ENCODE measurements around the gene ZNF516.

The ZNF516 gene

DNA sequence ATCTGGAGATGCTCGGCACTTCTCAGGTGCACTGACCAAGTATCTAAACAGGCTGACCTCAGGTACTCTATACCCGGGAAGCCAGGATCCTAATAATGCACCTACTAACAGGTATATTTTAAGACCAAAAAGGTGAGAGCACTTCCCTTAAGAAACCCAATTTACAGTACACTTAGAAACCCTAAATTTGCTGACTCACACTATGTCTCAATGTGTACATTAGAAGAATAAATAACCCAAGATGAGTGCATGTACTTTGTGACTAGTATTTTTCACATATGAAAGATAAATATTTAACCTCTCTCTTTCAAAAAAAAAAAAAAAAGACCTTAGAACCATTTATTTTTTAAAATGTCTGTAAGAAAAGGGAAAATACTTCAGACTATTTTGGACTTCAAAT lies 118.8 kb downstream of the ZNF516 start:
- DNase-seq, result no peak

- no peak for DNase-seq
These were observed 120.4 kb downstream of the ZNF516 start for GRCh38 chr18:76374330-76375281.

DNA sequence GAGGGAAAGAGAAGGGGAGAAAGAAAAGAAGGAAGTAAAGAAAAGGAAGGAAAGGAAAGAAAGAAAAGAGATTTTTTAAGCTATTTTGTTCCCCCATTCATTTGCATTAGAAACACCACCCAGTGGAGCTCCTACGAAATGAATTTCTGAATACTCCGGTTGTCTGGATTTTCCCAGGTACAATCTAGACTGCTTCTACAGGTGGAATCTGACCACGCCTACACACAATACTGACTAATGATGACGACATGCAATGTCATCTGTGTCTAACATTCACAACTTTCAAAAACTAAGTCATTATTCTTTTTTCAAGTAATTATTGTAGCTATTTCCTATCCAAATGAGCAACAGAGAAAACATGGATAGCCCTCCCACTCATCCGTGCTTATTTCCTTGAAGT lies 121.7 kb downstream of the ZNF516 start:
- no peak for DNase-seq

DNA sequence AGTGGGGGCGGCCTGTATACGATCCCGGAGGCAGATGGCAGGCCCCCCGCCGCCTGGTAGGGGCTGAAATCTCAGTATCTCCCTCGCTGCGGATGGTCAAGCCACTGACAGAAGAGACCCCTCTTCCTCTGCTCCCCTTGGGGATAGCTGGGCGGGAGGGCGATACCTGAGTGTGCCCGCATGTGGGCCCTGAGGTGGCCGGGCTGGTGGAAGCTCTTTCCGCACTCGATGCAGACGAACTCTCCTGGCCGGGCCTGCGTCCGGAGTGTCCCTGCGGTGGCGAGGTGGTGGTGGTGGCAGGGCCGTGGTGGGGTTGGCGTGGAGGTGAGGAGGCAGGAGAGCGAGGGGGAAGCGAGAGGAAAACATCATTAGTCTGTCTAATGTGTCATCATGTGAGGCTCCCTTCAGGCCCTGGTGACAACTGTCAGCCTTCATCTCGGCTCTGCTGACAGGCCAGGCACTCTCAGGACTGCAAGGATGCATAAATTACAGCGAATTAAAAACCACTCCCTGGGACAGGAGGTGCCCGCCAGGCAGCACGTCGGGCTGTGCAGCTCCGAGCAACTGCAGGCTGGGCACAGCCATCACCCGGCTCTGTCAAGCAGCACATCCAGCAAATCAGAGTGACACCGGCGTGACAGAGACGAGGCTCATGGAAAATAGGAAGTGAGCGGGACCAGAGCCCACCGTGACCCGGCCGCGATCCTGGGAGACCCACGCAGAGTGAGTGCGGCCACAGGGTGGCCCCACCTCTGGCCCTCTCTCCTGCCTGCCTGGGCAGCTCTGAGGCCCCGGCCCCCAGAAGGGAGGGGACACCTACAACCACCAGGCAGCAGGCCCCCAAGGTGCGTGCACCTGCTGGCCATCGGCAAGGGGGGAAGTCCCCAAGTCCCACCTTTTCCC lies 123.5 kb downstream of the ZNF516 start:
- DNase-seq, result no peak

GRCh38 chr18:76370686-76371085 lies 124.4 kb downstream of the ZNF516 start:
- DNase-seq, result no peak

GRCh38 chr18:76370201-76370600 lies 124.8 kb downstream of the ZNF516 start:
- no peak for DNase-seq

- DNase-seq, result no peak
These were observed 125.3 kb downstream of the ZNF516 start for GRCh38 chr18:76369791-76370190.

- no peak for DNase-seq
These were observed 126.1 kb downstream of the ZNF516 start for GRCh38 chr18:76368976-76369375.

- DNase-seq, result no peak
These were observed 126.8 kb downstream of the ZNF516 start for GRCh38 chr18:76368271-76368670.

- DNase-seq, result no peak
These were observed 127.6 kb downstream of the ZNF516 start for GRCh38 chr18:76367168-76368125.

DNA sequence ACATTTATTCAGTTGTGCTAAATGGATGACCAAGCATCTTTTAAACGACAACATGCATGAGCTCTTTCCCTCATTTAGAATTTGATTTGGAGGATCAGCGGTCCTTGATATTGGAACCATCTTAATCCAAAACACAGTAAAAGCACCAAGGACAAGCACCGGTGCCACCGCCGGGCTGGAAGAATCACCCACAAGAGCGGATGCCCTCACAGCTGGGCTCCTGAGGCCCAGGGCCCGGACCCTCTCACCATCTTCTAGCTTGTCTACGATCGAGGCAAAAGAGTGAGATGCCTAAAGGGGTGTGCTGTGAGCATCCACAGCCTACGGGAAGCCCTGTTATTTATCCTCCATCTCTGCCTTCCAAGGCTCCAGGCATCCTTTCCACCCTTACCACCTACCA lies 129.5 kb downstream of the ZNF516 start:
- DNase-seq, result no peak

DNA sequence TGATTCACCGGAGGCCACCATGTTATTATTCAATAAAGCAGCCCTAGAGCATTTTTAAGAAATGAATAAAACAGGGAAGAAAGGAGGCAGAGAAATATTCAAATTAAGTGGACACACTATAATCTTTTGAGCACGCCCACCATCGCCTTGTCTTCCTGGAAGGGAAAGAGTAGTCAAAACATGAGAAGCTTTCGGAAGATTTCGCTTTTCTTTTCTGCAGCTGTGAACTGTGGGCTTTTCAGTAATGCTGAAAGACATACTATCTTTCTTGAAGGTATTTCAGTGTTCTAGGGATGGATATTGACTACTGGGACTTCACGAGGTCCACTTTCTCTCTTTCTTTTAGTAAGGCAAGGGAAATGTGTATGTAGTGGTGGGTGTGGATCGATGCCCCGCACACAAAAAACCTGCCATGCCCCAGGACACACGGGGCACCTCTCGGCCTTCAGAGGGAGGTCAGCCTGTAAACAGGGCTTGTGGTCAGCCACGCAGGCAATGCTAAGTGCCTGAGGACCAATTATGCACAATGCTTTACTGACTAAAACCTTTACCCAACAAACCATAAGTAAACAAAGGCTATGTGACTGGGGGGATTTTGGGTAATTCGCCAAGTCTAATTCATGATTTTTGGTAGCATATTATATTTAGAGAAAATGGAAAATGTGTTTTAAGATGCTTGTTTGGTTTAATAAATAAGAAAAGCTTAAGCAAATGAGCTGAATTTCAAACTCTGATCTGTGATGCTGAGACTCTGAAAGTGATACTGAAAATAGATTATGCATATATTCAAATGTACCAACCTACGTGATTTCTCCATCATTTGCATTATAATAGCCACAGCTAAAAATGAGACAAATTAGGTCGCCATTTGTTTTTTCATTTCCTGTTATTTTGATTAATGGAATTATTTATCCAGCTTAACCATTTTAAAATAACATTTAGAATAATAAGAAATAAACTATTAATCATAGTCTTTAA lies 130.5 kb downstream of the ZNF516 start:
- DNase-seq, result no peak

DNA sequence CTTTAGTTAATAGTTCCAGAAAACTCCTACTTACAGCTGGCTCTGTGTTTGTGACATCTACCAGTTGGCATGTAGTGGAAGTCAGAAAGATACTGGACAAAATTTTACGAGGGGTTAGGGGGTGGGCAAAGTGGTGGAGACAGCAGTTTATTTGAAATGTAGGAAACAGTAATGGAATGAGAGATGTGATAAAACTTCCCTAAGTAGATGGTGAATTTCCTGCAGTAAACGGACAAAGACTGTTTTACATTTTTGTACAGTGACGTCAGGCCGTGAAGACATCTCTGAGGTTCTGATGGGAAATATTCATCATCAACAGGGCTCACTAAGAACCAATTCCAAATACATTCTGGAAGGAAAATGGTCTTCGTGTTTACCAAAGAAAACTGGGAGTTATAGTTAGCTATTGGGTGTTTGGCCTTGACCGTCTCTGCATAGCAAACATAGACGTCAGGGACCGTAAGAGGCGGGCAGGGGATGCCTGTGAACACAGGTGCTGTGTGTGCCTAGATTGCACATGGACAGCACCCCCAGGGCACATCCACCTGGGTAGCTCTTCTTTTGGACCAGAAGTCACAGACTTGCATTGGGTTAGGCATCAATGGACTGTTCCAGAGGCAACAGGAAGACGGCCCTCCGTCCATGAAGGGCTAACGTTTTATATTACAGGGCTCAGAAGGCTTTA lies 131.5 kb downstream of the ZNF516 start:
- no peak for DNase-seq

GRCh38 chr18:76362676-76363075 lies 132.4 kb downstream of the ZNF516 start:
- no peak for DNase-seq

DNA sequence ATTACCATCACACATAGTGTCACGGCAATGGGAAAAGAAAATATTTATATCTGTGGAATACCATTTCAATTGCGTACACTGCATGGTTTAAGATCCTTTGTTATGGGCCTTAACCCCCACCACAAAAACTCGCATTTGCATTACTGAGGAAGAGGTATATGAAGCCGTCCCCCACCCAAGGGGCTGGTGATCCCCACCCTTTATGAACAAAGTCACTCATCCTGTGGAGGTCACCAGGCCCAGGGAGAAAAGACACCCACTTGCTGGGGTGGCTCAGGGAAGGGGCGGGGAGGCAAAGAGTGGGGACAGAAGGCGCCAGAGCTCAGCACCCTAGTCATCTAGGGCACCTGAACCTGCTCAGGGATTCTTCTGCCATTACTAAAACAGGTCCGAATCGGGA lies 133.8 kb downstream of the ZNF516 start:
- DNase-seq, result no peak

DNA sequence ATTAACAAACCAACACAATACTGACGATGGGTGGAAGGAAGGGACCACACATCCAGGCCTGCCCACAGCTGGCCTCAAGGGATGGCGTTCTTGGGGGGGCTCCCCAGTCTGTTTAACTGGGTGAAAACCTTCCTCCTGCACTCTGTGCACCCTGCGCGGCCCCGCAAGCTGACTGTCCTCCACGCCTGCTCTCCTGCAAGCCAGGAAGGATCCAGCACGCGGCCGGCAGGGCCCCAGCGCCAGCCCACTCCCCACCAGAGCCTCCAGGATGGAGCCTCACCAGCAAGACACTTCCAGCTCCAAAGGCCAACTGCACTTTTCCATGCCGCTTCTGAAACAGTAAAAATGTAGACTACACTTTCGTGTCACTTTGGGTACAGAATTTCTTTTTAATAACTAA lies 135.1 kb downstream of the ZNF516 start:
- DNase-seq, result no peak

- no peak for DNase-seq
These were observed 136.3 kb downstream of the ZNF516 start for GRCh38 chr18:76358774-76359173.

DNA sequence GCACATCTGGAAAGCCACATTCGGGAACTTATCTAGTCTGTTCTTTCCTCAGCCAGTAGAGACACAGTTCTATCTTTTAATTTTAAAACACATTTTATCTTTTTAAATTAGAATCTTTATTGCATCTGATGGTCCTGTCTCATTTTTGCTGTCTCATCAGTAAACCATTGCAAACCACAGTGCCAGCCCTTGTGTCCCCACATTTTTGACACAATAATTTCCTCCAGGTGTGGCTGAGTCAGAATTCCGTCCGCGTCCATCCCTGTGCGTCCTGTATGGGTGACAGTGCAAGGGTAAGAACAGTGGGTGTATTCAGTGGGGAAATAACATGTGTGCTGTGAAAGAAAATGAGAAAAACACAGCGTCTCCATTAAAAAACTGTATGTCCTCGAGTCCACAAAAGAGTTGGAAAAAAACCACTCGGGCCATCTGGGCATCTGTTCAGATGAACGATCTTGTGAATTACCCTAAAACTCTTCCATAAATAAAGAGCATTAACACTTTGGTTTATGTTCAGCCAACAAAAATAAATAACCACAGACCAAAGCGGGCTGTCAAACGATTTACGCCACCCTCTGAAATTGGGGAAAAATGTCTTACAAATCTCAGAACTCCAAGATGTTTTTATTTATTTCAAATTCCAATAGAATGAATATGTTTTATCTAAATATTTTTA lies 137.3 kb downstream of the ZNF516 start:
- no peak for DNase-seq

DNA sequence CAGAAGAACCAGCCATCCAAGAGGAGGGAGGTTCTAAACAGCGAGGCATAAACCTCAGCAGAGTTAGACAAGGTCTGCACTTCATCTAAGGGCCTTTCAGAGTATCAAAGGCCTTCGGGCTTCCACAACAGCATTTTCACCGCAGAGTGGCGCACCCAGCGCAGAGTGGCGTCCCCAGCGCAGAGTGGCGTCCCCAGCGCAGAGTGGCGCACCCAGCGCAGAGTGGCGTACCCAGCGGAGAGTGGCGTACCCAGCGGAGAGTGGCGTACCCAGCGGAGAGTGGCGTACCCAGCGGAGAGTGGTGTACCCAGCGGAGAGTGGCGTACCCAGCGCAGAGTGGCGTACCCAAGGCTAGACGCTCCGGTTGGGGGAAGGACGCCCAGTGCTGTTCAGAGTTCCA lies 137.9 kb downstream of the ZNF516 start:
- DNase-seq, result no peak

DNA sequence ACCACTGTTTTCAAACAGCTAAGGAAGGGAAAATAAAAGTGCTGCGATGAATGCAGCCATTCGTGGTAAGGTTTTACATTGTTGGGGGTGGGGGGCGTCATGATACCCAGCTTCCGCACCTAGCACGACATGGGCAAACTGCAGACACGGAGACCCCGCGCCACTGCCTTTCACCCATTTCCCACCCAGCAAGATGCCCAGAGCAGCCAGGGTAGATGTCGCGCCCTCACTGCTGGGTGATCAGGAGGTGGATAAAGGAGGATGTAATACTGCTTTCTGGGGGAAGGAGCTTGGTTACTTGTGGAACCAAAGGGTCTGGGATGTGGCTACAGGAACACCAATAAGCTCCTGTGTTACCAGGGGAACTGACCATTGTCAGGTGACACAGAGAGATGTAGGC lies 138.4 kb downstream of the ZNF516 start:
- DNase-seq, result no peak

Data from NCI-H524 (cell line).